ENCODE results near the gene ULK4.

ULK4 gene

GRCh38 chr3:41274944-41275668 is 686.8 kb downstream of the ULK4 start:
- no peak for TF ChIP-seq JUND (IDR thresholded peaks at IDR 0.05; ENCODE audit: low read depth)
- no peak for DNase-seq (ENCODE audit: low read depth in 1 of 2, low spot score in 1 of 2)
- in situ Hi-C loops (cut with HindIII; ENCODE audit: low pct_unique_long_range_greater_than_20kb, low sequenced_read_pairs) = no loop called here

GRCh38 chr3:41272667-41273066 is 689.2 kb downstream of the ULK4 start:
- in situ Hi-C loops (cut with HindIII; ENCODE audit: low pct_unique_long_range_greater_than_20kb, low sequenced_read_pairs) = no loop called here
- TF ChIP-seq JUND (IDR thresholded peaks at IDR 0.05; ENCODE audit: low read depth) = no peak
- DNase-seq (ENCODE audit: low read depth in 1 of 2, low spot score in 1 of 2) = no peak

- DNase-seq (ENCODE audit: low read depth in 1 of 2, low spot score in 1 of 2) = peak in 1 of 2 experiments; percentile 67
- no peak for TF ChIP-seq JUND (IDR thresholded peaks at IDR 0.05; ENCODE audit: low read depth)
- in situ Hi-C loops (cut with HindIII; ENCODE audit: low pct_unique_long_range_greater_than_20kb, low sequenced_read_pairs) = no loop called here
Measured at GRCh38 chr3:41267975-41268640, 693.8 kb downstream of the ULK4 start.

- DNase-seq (ENCODE audit: low read depth in 1 of 2, low spot score in 1 of 2) = no peak
- in situ Hi-C loops (cut with HindIII; ENCODE audit: low pct_unique_long_range_greater_than_20kb, low sequenced_read_pairs) = no loop called here
- TF ChIP-seq JUND (IDR thresholded peaks at IDR 0.05; ENCODE audit: low read depth) = no peak
Measured at GRCh38 chr3:41265823-41266273, 696.1 kb downstream of the ULK4 start.

- in situ Hi-C loops (cut with HindIII; ENCODE audit: low pct_unique_long_range_greater_than_20kb, low sequenced_read_pairs) = no loop called here
- TF ChIP-seq JUND (IDR thresholded peaks at IDR 0.05; ENCODE audit: low read depth) = no peak
- no peak for DNase-seq (ENCODE audit: low read depth in 1 of 2, low spot score in 1 of 2)
Measured at GRCh38 chr3:41265011-41265545, 696.8 kb downstream of the ULK4 start.

GRCh38 chr3:41260063-41260450 is 701.8 kb downstream of the ULK4 start:
- no peak for DNase-seq (ENCODE audit: low read depth in 1 of 2, low spot score in 1 of 2)
- no peak for TF ChIP-seq JUND (IDR thresholded peaks at IDR 0.05; ENCODE audit: low read depth)
- in situ Hi-C loops (cut with HindIII; ENCODE audit: low pct_unique_long_range_greater_than_20kb, low sequenced_read_pairs) = no loop called here

GRCh38 chr3:41259449-41260062 is 702.3 kb downstream of the ULK4 start:
- DNase-seq (ENCODE audit: low read depth in 1 of 2, low spot score in 1 of 2) = no peak
- TF ChIP-seq JUND (IDR thresholded peaks at IDR 0.05; ENCODE audit: low read depth) = no peak
- in situ Hi-C loops (cut with HindIII; ENCODE audit: low pct_unique_long_range_greater_than_20kb, low sequenced_read_pairs) = no loop called here

GRCh38 chr3:41258239-41258800 is 703.6 kb downstream of the ULK4 start:
- no peak for TF ChIP-seq JUND (IDR thresholded peaks at IDR 0.05; ENCODE audit: low read depth)
- in situ Hi-C loops (cut with HindIII; ENCODE audit: low pct_unique_long_range_greater_than_20kb, low sequenced_read_pairs) = no loop called here
- DNase-seq (ENCODE audit: low read depth in 1 of 2, low spot score in 1 of 2) = no peak

GRCh38 chr3:41251593-41251992 is 710.3 kb downstream of the ULK4 start:
- DNase-seq (ENCODE audit: low read depth in 1 of 2, low spot score in 1 of 2) = no peak
- TF ChIP-seq JUND (IDR thresholded peaks at IDR 0.05; ENCODE audit: low read depth) = no peak
- in situ Hi-C loops (cut with HindIII; ENCODE audit: low pct_unique_long_range_greater_than_20kb, low sequenced_read_pairs) = no loop called here

- no peak for TF ChIP-seq JUND (IDR thresholded peaks at IDR 0.05; ENCODE audit: low read depth)
- no peak for DNase-seq (ENCODE audit: low read depth in 1 of 2, low spot score in 1 of 2)
- in situ Hi-C loops (cut with HindIII; ENCODE audit: low pct_unique_long_range_greater_than_20kb, low sequenced_read_pairs) = no loop called here
Measured at GRCh38 chr3:41250825-41251224, 711.1 kb downstream of the ULK4 start.

- DNase-seq (ENCODE audit: low read depth in 1 of 2, low spot score in 1 of 2) = no peak
- in situ Hi-C loops (cut with HindIII; ENCODE audit: low pct_unique_long_range_greater_than_20kb, low sequenced_read_pairs) = no loop called here
- TF ChIP-seq JUND (IDR thresholded peaks at IDR 0.05; ENCODE audit: low read depth) = no peak
Measured at GRCh38 chr3:41249318-41249717, 712.6 kb downstream of the ULK4 start.

- no peak for TF ChIP-seq JUND (IDR thresholded peaks at IDR 0.05; ENCODE audit: low read depth)
- DNase-seq (ENCODE audit: low read depth in 1 of 2, low spot score in 1 of 2) = no peak
- in situ Hi-C loops (cut with HindIII; ENCODE audit: low pct_unique_long_range_greater_than_20kb, low sequenced_read_pairs) = no loop called here
Measured at GRCh38 chr3:41248525-41248924, 713.4 kb downstream of the ULK4 start.

Measured in T47D (cell line).